Natural killer cell (primary cell): ENCODE data around the gene C20orf144. TPM values are rescaled to one million over a fixed set of nuclear protein-coding genes. Genes with fewer than 3 reads are reported as not detected.

Experiments used
- ATAC-seq, 3 donors: fragments of 150-1000 bp in 2 of 3; fragments of 200-7000 bp in 1 of 3; cut with Tn5 transposase; 1 replicate in 1 of 3; 2 replicates in 2 of 3; pipeline ENCODE4 v1.10.0; 2021; ENCODE audit warnings: mild to moderate bottlenecking in 2 of 3, moderate library complexity in 2 of 3
- DNase-seq, 2 donors: peaks; one replicate each; pipeline versions ENCODE4 v3.0.0 to v3.0.0-alpha.2; 2013 to 2021; ENCODE audit warnings: mixed read lengths in 1 of 2
- H3K27ac ChIP-seq: one replicate; pipeline ENCODE4 v1.5.1; 2013; ENCODE audit warnings: mild to moderate bottlenecking, low read length
- H3K27me3 ChIP-seq: one replicate; pipeline ENCODE4 v1.6.1; 2013; ENCODE audit warnings: low read length; ENCODE audit not compliant: control insufficient read depth, insufficient read depth
- H3K36me3 ChIP-seq: one replicate; pipeline ENCODE4 v1.6.1; 2013; ENCODE audit warnings: low read length; ENCODE audit not compliant: control insufficient read depth, insufficient read depth
- H3K4me1 ChIP-seq: one replicate; pipeline ENCODE4 v1.6.1; 2013; ENCODE audit warnings: low read length; ENCODE audit not compliant: control insufficient read depth, insufficient read depth
- H3K4me3 ChIP-seq: one replicate; pipeline ENCODE4 v1.5.1; 2013; ENCODE audit warnings: low read length
- H3K9me3 ChIP-seq: one replicate; pipeline ENCODE4 v1.6.1; 2013; ENCODE audit warnings: low read length; ENCODE audit not compliant: control insufficient read depth, insufficient read depth
- H3K27ac Mint-ChIP-seq, 2 donors: one replicate each; pipeline ENCODE4 v1.8.0; 2022; ENCODE audit warnings: mild to moderate bottlenecking in 2 of 2, mixed read lengths in 2 of 2, moderate library complexity in 1 of 2
- H3K27me3 Mint-ChIP-seq, 2 donors: one replicate each; pipeline ENCODE4 v1.8.0; 2022; ENCODE audit warnings: low read depth in 2 of 2, mixed read lengths in 2 of 2
- H3K36me3 Mint-ChIP-seq: one replicate; pipeline ENCODE4 v1.8.0; 2022; ENCODE audit warnings: mixed read lengths
- H3K4me1 Mint-ChIP-seq, 2 donors: one replicate each; pipeline ENCODE4 v1.8.0; 2022; ENCODE audit warnings: mixed read lengths in 2 of 2
- H3K4me3 Mint-ChIP-seq: one replicate; pipeline ENCODE4 v1.8.0; 2022; ENCODE audit warnings: mild to moderate bottlenecking, moderate library complexity, mixed read lengths
- H3K9me3 Mint-ChIP-seq, 2 donors: one replicate each; pipeline ENCODE4 v1.8.0; 2022; ENCODE audit warnings: mixed read lengths in 2 of 2
- WGBS: methylation state at CpG from one replicate; pipeline ENCODE4 v1.1.7; 2013; ENCODE audit warnings: missing lambda C conversion rate; ENCODE audit not compliant: insufficient coverage; 5-methylcytosine and 5-hydroxymethylcytosine counted together
- intact Hi-C: fragments of 100-400 bp; cut with micrococcal nuclease; formaldehyde crosslinking; loops from one replicate; pipeline ENCODE4 v1.14.2; 2022
- total RNA-seq, 4 donors: library from RNA; stranded (reverse); fragments of 120-200 nt in 1 of 4; gene quantifications; one replicate each; pipeline versions ENCODE4 v1.2.3 to v1.2.4, GENCODE V29; 2013 to 2022
- TF ChIP-seq, protein P1 (sequence below): fragments of 200-600 bp; IDR thresholded peaks from one replicate; pipeline ENCODE4 v1.8.0; 2022; ENCODE audit warnings: antibody characterized with exemption

The C20orf144 gene
- total RNA-seq, 3 donors from 2014 or later (not counting 1 experiment from before 2014, with no cell fraction given) = 0.25 to 0.41 (median 0.33) TPM

GRCh38 chr20:33650753-33651561 lies 11.2 kb upstream of the C20orf144 start:
- TF ChIP-seq, protein P1, sequence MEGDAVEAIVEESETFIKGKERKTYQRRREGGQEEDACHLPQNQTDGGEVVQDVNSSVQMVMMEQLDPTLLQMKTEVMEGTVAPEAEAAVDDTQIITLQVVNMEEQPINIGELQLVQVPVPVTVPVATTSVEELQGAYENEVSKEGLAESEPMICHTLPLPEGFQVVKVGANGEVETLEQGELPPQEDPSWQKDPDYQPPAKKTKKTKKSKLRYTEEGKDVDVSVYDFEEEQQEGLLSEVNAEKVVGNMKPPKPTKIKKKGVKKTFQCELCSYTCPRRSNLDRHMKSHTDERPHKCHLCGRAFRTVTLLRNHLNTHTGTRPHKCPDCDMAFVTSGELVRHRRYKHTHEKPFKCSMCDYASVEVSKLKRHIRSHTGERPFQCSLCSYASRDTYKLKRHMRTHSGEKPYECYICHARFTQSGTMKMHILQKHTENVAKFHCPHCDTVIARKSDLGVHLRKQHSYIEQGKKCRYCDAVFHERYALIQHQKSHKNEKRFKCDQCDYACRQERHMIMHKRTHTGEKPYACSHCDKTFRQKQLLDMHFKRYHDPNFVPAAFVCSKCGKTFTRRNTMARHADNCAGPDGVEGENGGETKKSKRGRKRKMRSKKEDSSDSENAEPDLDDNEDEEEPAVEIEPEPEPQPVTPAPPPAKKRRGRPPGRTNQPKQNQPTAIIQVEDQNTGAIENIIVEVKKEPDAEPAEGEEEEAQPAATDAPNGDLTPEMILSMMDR = no peak
- 92% methylated on average over 6 of the region's 10 CpGs for WGBS
- H3K36me3 ChIP-seq = no peaks in the 10 kb centered on the region
- H3K4me3 Mint-ChIP-seq = no peak overlapping the region
- no peak overlapping the region for H3K27ac ChIP-seq
- H3K4me1 ChIP-seq = peaks cover 32% of the 10 kb centered on the region
- intact Hi-C loops = no loop called here
- ATAC-seq (no peak), DNase-seq (no peak)
- no peaks in the 10 kb centered on the region for H3K27me3 ChIP-seq
- peaks cover 21 to 23% of the 10 kb centered on the region in 2 donors for H3K4me1 Mint-ChIP-seq
- H3K27ac Mint-ChIP-seq = no peak overlapping the region
- H3K9me3 ChIP-seq = no peaks in the 10 kb centered on the region
- no peak overlapping the region for H3K4me3 ChIP-seq
- no peaks in the 10 kb centered on the region for H3K36me3 Mint-ChIP-seq
- no peaks in the 10 kb centered on the region for H3K27me3 Mint-ChIP-seq
- H3K9me3 Mint-ChIP-seq = no peaks in the 10 kb centered on the region

GRCh38 chr20:33651562-33652048 lies 10.5 kb upstream of the C20orf144 start:
- TF ChIP-seq, protein P1 = no peak
- no peak overlapping the region for H3K4me3 ChIP-seq
- ATAC-seq = no peak
- Mint-ChIP-seq H3K27me3 (no peaks in the 10 kb centered on the region), H3K36me3 (no peaks in the 10 kb centered on the region), H3K9me3 (no peaks in the 10 kb centered on the region), H3K27ac (no peak overlapping the region), H3K4me1 (peaks cover 21 to 23% of the 10 kb centered on the region in 2 donors), H3K4me3 (no peak overlapping the region)
- peaks cover 32% of the 10 kb centered on the region for H3K4me1 ChIP-seq
- H3K9me3 ChIP-seq = no peaks in the 10 kb centered on the region
- no peaks in the 10 kb centered on the region for H3K27me3 ChIP-seq
- no peak overlapping the region for H3K27ac ChIP-seq
- intact Hi-C loops = no loop called here
- DNase-seq = no peak
- H3K36me3 ChIP-seq = no peaks in the 10 kb centered on the region
- 95% methylated on average over 12 of the region's 13 CpGs for WGBS

- Histone ChIP-seq H3K9me3 (no peaks in the 10 kb centered on the region), H3K4me1 (peaks cover 16% of the 10 kb centered on the region), H3K27me3 (no peaks in the 10 kb centered on the region), H3K36me3 (no peaks in the 10 kb centered on the region), H3K4me3 (no peak overlapping the region), H3K27ac (no peak overlapping the region)
- TF ChIP-seq, protein P1 = peak; percentile 47
- peak in 1 of 2 donors; percentile 71 for DNase-seq
- Mint-ChIP-seq H3K27me3 (no peaks in the 10 kb centered on the region), H3K9me3 (no peaks in the 10 kb centered on the region), H3K27ac (no peak overlapping the region), H3K36me3 (no peaks in the 10 kb centered on the region), H3K4me1 (peaks cover 9 to 12% of the 10 kb centered on the region in 2 donors), H3K4me3 (no peak overlapping the region)
- WGBS = 67% methylated on average over 16 of the region's 16 CpGs
- peak; percentile 48 to 72 (median 70) for ATAC-seq
- intact Hi-C loops = no loop called here
Observed at GRCh38 chr20:33653218-33653899, 8.8 kb upstream of the C20orf144 start.
